Measurements from ENCODE around the gene PDE11A.

PDE11A gene

DNA sequence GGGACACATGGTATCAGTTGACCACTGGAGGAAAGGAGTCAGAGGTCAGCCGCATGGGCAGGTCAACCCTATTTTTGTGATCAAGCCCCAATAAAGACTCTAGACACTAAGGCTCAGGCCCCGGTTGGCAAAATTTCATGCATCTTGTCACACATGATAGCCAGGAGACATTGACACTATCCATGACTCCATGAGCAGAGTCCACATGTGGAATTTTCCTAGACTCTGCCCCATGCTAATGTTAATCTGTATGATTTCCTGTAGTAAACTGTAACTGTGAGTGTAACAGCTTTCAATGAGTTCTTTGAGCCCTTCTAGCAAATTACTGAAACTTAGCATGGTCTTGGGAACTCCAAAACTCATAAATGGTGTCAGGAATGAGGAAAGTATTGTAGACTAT, 192.3 kb downstream of the PDE11A start:
- no peak for DNase-seq (ENCODE audit: low read depth, low spot score)
- H3K4me3 ChIP-seq (ENCODE audit: low read depth, low read length) = no peak overlapping the region
- TF ChIP-seq CTCF (IDR thresholded peaks at IDR 0.05; ENCODE audit: low read depth, low read length) = no peak
- in situ Hi-C loops (cut with HindIII; ENCODE audit: low sequenced_read_pairs) = no loop called here

DNA sequence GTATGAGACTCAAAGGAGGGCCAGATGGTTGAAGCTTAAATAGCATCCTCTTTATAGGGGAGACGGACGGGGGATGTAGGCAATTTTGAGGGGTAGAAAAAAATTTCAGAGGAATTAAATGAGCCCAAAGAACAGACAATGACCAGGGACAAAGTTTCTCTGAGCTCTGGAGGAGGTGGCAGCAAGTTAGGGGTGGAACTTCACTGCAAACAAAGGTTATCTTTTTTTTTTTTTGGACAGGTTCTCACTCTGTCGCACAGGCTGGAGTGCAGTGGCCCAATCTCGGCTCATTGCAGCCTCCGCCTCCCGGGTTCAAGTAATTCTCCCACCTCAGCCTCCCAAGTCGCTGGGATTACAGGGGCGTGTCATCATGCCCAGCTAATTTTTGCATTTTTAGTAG, 195.6 kb downstream of the PDE11A start:
- in situ Hi-C loops (cut with HindIII; ENCODE audit: low sequenced_read_pairs) = no loop called here
- TF ChIP-seq CTCF (IDR thresholded peaks at IDR 0.05; ENCODE audit: low read depth, low read length) = no peak
- H3K4me3 ChIP-seq (ENCODE audit: low read depth, low read length) = no peak overlapping the region
- no peak for DNase-seq (ENCODE audit: low read depth, low spot score)

- in situ Hi-C loops (cut with HindIII; ENCODE audit: low sequenced_read_pairs) = no loop called here
- TF ChIP-seq CTCF (IDR thresholded peaks at IDR 0.05; ENCODE audit: low read depth, low read length) = no peak
- H3K4me3 ChIP-seq (ENCODE audit: low read depth, low read length) = no peak overlapping the region
- no peak for DNase-seq (ENCODE audit: low read depth, low spot score)
Measured at GRCh38 chr2:177874686-177875085, 197.9 kb downstream of the PDE11A start.

DNA sequence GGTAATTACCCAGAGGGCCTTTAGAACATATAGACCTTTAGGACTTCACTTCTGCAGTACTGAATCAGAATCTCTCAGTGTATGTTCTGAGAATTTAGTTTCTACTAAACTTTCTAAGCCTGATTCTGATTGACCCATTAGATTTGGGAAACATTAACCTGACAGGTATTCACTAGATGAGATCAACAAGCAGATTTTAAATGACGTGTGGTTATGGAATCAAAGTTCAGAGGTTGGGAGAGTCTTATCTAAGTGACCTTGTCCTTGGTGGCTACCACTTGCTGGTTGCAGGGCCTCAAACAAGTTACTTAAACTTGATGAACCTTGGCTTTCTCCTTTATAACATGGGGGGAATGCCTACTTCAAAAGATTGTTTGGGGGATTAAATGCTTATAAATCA, 198.7 kb downstream of the PDE11A start:
- DNase-seq (ENCODE audit: low read depth, low spot score) = no peak
- no peak overlapping the region for H3K4me3 ChIP-seq (ENCODE audit: low read depth, low read length)
- in situ Hi-C loops (cut with HindIII; ENCODE audit: low sequenced_read_pairs) = no loop called here
- no peak for TF ChIP-seq CTCF (IDR thresholded peaks at IDR 0.05; ENCODE audit: low read depth, low read length)

DNA sequence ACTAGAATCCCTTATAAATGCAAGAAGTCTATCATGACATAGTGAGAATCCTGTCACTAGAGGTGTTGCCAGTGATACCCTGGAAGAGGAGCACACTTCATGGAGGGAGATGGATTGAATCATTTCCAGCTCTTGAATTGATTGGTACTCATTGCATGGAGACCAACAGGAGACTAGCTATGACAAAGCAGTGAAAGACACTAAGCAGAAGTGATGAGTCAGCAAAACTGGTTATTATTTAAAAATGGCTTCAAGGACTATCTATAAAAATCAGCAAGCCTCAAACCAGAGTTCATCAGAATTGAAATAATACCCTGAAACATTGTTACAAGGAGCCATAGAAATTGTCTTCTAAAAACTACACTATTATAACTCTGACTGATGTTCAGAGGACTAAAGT, 200.3 kb downstream of the PDE11A start:
- no peak overlapping the region for H3K4me3 ChIP-seq (ENCODE audit: low read depth, low read length)
- in situ Hi-C loops (cut with HindIII; ENCODE audit: low sequenced_read_pairs) = no loop called here
- no peak for DNase-seq (ENCODE audit: low read depth, low spot score)
- TF ChIP-seq CTCF (IDR thresholded peaks at IDR 0.05; ENCODE audit: low read depth, low read length) = no peak

GRCh38 chr2:177869912-177870311, 202.7 kb downstream of the PDE11A start:
- no peak overlapping the region for H3K4me3 ChIP-seq (ENCODE audit: low read depth, low read length)
- no peak for DNase-seq (ENCODE audit: low read depth, low spot score)
- TF ChIP-seq CTCF (IDR thresholded peaks at IDR 0.05; ENCODE audit: low read depth, low read length) = no peak
- in situ Hi-C loops (cut with HindIII; ENCODE audit: low sequenced_read_pairs) = no loop called here

GRCh38 chr2:177869209-177869608, 203.4 kb downstream of the PDE11A start:
- no peak overlapping the region for H3K4me3 ChIP-seq (ENCODE audit: low read depth, low read length)
- DNase-seq (ENCODE audit: low read depth, low spot score) = no peak
- in situ Hi-C loops (cut with HindIII; ENCODE audit: low sequenced_read_pairs) = no loop called here
- no peak for TF ChIP-seq CTCF (IDR thresholded peaks at IDR 0.05; ENCODE audit: low read depth, low read length)

Measured in astrocyte of the spinal cord (primary cell).